HEK293T (cell line): Measurements from ENCODE around the gene SLC25A25.

Experiments
- BHLHE40 ChIP-seq: fragments of 450-650 bp; IDR thresholded peaks from 2 replicates; pipeline ENCODE4 v1.6.1; 2016; ENCODE audit warnings: mild to moderate bottlenecking, moderate library complexity, borderline replicate concordance
- ELF4 ChIP-seq: fragments of 450-650 bp; IDR thresholded peaks from 2 replicates; pipeline ENCODE4 v1.6.1; 2017; ENCODE audit warnings: antibody characterized with exemption
- FOXA1 ChIP-seq: fragments of 450-650 bp; IDR thresholded peaks from 2 replicates; pipeline ENCODE4 v1.6.1; 2016; ENCODE audit warnings: mild to moderate bottlenecking
- FOXK2 ChIP-seq: fragments of 450-650 bp; IDR thresholded peaks from 2 replicates; pipeline ENCODE4 v1.6.1; 2016; ENCODE audit warnings: mild to moderate bottlenecking
- L3MBTL2 ChIP-seq: fragments of 450-650 bp; conservative IDR thresholded peaks from 2 replicates; pipeline ENCODE4 v1.6.1; 2016; ENCODE audit warnings: mild to moderate bottlenecking
- SP1 ChIP-seq: fragments of 450-650 bp; IDR thresholded peaks from 2 replicates; pipeline ENCODE4 v1.6.1; 2017
- ZNF384 ChIP-seq: fragments of 450-650 bp; IDR thresholded peaks from 2 replicates; pipeline ENCODE4 v1.6.1; 2016
- TF ChIP-seq, protein P1 (sequence below): fragments of 450-650 bp; IDR thresholded peaks from 2 replicates; pipeline ENCODE4 v1.6.1; 2016

DNA sequence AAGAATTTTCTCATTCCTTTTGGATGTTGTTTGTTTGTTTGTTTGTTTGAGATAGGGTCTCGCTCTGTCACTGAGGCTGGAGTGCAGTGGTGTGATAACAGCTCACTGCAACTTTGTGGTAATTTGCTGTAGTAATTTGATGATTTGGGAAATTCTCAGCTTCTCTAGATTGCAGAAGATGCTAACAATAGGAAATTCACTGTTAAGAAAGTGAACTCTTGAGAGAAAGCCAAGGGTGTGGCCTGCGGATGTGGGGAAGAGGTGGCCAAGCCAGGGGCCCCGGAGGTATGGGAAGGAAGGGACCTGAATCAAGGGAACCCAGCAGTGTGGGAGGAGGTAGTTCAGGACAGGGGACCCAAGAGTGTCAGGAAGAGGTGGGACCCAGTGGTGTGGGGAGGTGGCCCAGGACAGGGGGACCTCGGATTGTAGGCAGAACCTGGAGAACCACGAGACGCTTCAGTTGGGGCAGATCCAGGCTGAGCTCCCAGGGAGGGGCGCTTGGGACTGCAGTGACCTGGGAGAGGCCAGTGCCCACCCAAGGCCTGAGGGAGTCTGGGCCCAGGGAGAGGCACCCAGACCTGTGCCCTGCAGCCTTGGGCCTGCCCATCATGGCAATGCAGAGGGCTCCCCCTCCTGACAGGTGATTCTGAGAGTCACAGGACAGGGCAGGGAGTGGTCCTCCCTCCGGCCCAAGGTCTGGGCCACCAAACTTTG lies 75.7 kb downstream of the SLC25A25 start:
- TF ChIP-seq L3MBTL2, result no peak
- TF ChIP-seq FOXK2, result no peak
- no peak for TF ChIP-seq FOXA1
- TF ChIP-seq SP1, result no peak
- no peak for TF ChIP-seq ELF4
- TF ChIP-seq, protein P1, sequence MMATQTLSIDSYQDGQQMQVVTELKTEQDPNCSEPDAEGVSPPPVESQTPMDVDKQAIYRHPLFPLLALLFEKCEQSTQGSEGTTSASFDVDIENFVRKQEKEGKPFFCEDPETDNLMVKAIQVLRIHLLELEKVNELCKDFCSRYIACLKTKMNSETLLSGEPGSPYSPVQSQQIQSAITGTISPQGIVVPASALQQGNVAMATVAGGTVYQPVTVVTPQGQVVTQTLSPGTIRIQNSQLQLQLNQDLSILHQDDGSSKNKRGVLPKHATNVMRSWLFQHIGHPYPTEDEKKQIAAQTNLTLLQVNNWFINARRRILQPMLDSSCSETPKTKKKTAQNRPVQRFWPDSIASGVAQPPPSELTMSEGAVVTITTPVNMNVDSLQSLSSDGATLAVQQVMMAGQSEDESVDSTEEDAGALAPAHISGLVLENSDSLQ, result no peak
- no peak for TF ChIP-seq BHLHE40
- TF ChIP-seq ZNF384, result no peak
